NCI-H1930 (cell line): ENCODE data around the gene SGSH.
"Not testable (repeated sequence)": the region's sequence is repeated elsewhere in the genome, so short reads cannot be mapped to it uniquely, and the experiment has no call there.

Experiments used
- DNase-seq, 2 experiments: peaks; one replicate each; lab custom pipeline; 2025; lab: John Stamatoyannopoulos, UW

SGSH gene

GRCh38 chr17:80253631-80254395, 33.7 kb upstream of the SGSH start:
- DNase-seq: no peak

- DNase-seq: no peak
These were observed 32.7 kb upstream of the SGSH start for GRCh38 chr17:80252871-80253270.

GRCh38 chr17:80251966-80252365, 31.8 kb upstream of the SGSH start:
- no peak for DNase-seq

- DNase-seq: no peak
These were observed 29.0 kb upstream of the SGSH start for GRCh38 chr17:80248894-80249710.

- DNase-seq: no peak
These were observed 28.1 kb upstream of the SGSH start for GRCh38 chr17:80248001-80248893.

- no peak for DNase-seq
These were observed 27.4 kb upstream of the SGSH start for GRCh38 chr17:80247561-80247960.

GRCh38 chr17:80246726-80247125, 26.6 kb upstream of the SGSH start:
- no peak for DNase-seq

- DNase-seq: no peak
These were observed 26.1 kb upstream of the SGSH start for GRCh38 chr17:80246266-80246681.

- no peak for DNase-seq
These were observed 25.6 kb upstream of the SGSH start for GRCh38 chr17:80245566-80246265.

- no peak for DNase-seq
These were observed 24.9 kb upstream of the SGSH start for GRCh38 chr17:80244871-80245509.

GRCh38 chr17:80244448-80244847, 24.3 kb upstream of the SGSH start:
- not testable (repeated sequence) for DNase-seq

- no peak for DNase-seq
These were observed 23.6 kb upstream of the SGSH start for GRCh38 chr17:80243526-80244433.

GRCh38 chr17:80242505-80242904, 22.4 kb upstream of the SGSH start:
- DNase-seq: no peak

- no peak for DNase-seq
These were observed 17.3 kb upstream of the SGSH start for GRCh38 chr17:80237386-80237785.

GRCh38 chr17:80236911-80237310, 16.8 kb upstream of the SGSH start:
- DNase-seq: no peak

- no peak for DNase-seq
These were observed 13.1 kb upstream of the SGSH start for GRCh38 chr17:80233202-80233601.

GRCh38 chr17:80232438-80232837, 12.3 kb upstream of the SGSH start:
- no peak for DNase-seq

- no peak for DNase-seq
These were observed 8.9 kb upstream of the SGSH start for GRCh38 chr17:80229011-80229410.

- DNase-seq: no peak
These were observed 8.3 kb upstream of the SGSH start for GRCh38 chr17:80228477-80228876.

GRCh38 chr17:80227666-80228065, 7.5 kb upstream of the SGSH start:
- no peak for DNase-seq
